OCI-LY1 (cell line): ENCODE measurements around the gene ZFYVE9.

Experiments
- H2AFZ ChIP-seq: fragments of 200-600 bp; sonication (generic), shearing (Covaris generic); 2 replicates; pipeline ENCODE4 v1.6.0; 2014; ENCODE audit warnings: antibody characterized with exemption, mild to moderate bottlenecking, low read length
- H3F3A ChIP-seq: fragments of 200-600 bp; sonication (generic), shearing (Covaris generic); 2 replicates; pipeline ENCODE4 v1.6.0; 2014; ENCODE audit warnings: mild to moderate bottlenecking, antibody characterized with exemption, low read length, moderate library complexity; ENCODE audit not compliant: insufficient read depth
- H3K27ac ChIP-seq: fragments of 200-600 bp; sonication (generic); 2 replicates; pipeline ENCODE4 v1.5.1; 2014; ENCODE audit warnings: low read length, mixed run types, mild to moderate bottlenecking, low read depth; ENCODE audit not compliant: poor library complexity, severe bottlenecking
- H3K27me3 ChIP-seq: fragments of 200-600 bp; sonication (generic); 2 replicates; pipeline ENCODE4 v1.6.0; 2014; ENCODE audit warnings: antibody characterized with exemption, mild to moderate bottlenecking, low read length, moderate library complexity; ENCODE audit not compliant: insufficient read depth
- H3K36me3 ChIP-seq: fragments of 200-600 bp; sonication (generic); 2 replicates; pipeline ENCODE4 v1.6.1; 2014; ENCODE audit warnings: mild to moderate bottlenecking, antibody characterized with exemption, low read length, moderate library complexity, mixed read lengths; ENCODE audit not compliant: insufficient read depth
- H3K4me1 ChIP-seq: fragments of 200-600 bp; sonication (generic); 2 replicates; pipeline ENCODE4 v1.5.1; 2014; ENCODE audit warnings: mild to moderate bottlenecking, low read length, moderate library complexity; ENCODE audit not compliant: insufficient read depth, severe bottlenecking
- H3K4me2 ChIP-seq: fragments of 200-600 bp; sonication (generic), shearing (Covaris generic); 2 replicates; pipeline ENCODE4 v1.6.1; 2014; ENCODE audit warnings: low read length
- H3K4me3 ChIP-seq: fragments of 200-600 bp; sonication (generic); 2 replicates; pipeline ENCODE4 v1.5.1; 2014; ENCODE audit warnings: low read length, low read depth, mild to moderate bottlenecking, mixed read lengths; ENCODE audit not compliant: poor library complexity, severe bottlenecking
- H3K79me2 ChIP-seq: fragments of 200-600 bp; shearing (Covaris generic); 2 replicates; pipeline ENCODE4 v1.6.1; 2016; ENCODE audit warnings: mixed run types, low read length, mixed read lengths; ENCODE audit not compliant: insufficient read depth
- H3K9ac ChIP-seq: fragments of 200-600 bp; sonication (generic), shearing (Covaris generic); 2 replicates; pipeline ENCODE4 v1.6.1; 2014; ENCODE audit warnings: mild to moderate bottlenecking, low read length, mixed read lengths
- H3K9me2 ChIP-seq: fragments of 200-600 bp; sonication (generic), shearing (Covaris generic); 2 replicates; pipeline ENCODE4 v1.6.1; 2014; ENCODE audit warnings: low read depth, mild to moderate bottlenecking, low read length, mixed read lengths
- H3K9me3 ChIP-seq: fragments of 200-600 bp; shearing (Covaris generic); 2 replicates; pipeline ENCODE4 v1.6.1; 2014; ENCODE audit warnings: low read length, mixed read lengths
- H4K20me1 ChIP-seq: fragments of 200-600 bp; sonication (generic), shearing (Covaris generic); 2 replicates; pipeline ENCODE4 v1.6.0; 2016; ENCODE audit warnings: mild to moderate bottlenecking, low read length; ENCODE audit not compliant: insufficient read depth
- CTCF ChIP-seq: fragments of 200-600 bp; sonication (generic), shearing (Covaris generic); IDR thresholded peaks from 2 replicates; pipeline ENCODE4 v1.5.1; 2017; ENCODE audit warnings: mild to moderate bottlenecking, antibody characterized with exemption, low read length, moderate library complexity, mixed read lengths
- EZH2 ChIP-seq: fragments of 200-600 bp; sonication (generic), shearing (Covaris generic); IDR thresholded peaks from 2 replicates; pipeline ENCODE4 v1.8.0; 2017; ENCODE audit warnings: borderline replicate concordance, mixed run types, mild to moderate bottlenecking, antibody characterized with exemption, low read length, moderate library complexity, mixed read lengths

ZFYVE9 gene

GRCh38 chr1:52346653-52347052, 204.8 kb downstream of the ZFYVE9 start:
- no peaks in the 10 kb centered on the region for H4K20me1 ChIP-seq
- H3K4me1 ChIP-seq = no peaks in the 10 kb centered on the region
- no peak overlapping the region for H3K4me3 ChIP-seq
- H3K9me2 ChIP-seq = no peaks in the 10 kb centered on the region
- H3F3A ChIP-seq = 0 out of 2 replicates have a peak, but pooled peaks cover 4% of the 10 kb centered on the region
- no peak overlapping the region for H3K9ac ChIP-seq
- no peaks in the 10 kb centered on the region for H3K9me3 ChIP-seq
- no peak overlapping the region for H3K27ac ChIP-seq
- H3K36me3 ChIP-seq = peaks cover 8% of the 10 kb centered on the region
- no peaks in the 10 kb centered on the region for H3K79me2 ChIP-seq
- H3K4me2 ChIP-seq = no peak overlapping the region
- TF ChIP-seq EZH2 (no peak), CTCF (no peak)
- H3K27me3 ChIP-seq = no peaks in the 10 kb centered on the region
- no peak overlapping the region for H2AFZ ChIP-seq

- Histone ChIP-seq H3K4me2 (no peak overlapping the region), H3K9me2 (no peaks in the 10 kb centered on the region), H2AFZ (no peak overlapping the region), H3K27ac (no peak overlapping the region), H3K4me3 (no peak overlapping the region), H3K9me3 (no peaks in the 10 kb centered on the region), H4K20me1 (no peaks in the 10 kb centered on the region), H3K36me3 (peaks cover 28% of the 10 kb centered on the region), H3K9ac (no peak overlapping the region), H3K4me1 (no peaks in the 10 kb centered on the region), H3K79me2 (no peaks in the 10 kb centered on the region), H3K27me3 (no peaks in the 10 kb centered on the region), H3F3A (0 out of 2 replicates have a peak, but pooled peaks cover 4% of the 10 kb centered on the region)
- peak; percentile 14; the same call in 1 of the 2 replicates for TF ChIP-seq CTCF
- TF ChIP-seq EZH2 = no peak
Measured at GRCh38 chr1:52348704-52349300, 206.9 kb downstream of the ZFYVE9 start.

- Histone ChIP-seq H3K79me2 (no peaks in the 10 kb centered on the region), H3K4me2 (no peak overlapping the region), H3K36me3 (peaks cover 67% of the 10 kb centered on the region), H3K9me2 (no peaks in the 10 kb centered on the region), H3F3A (0 out of 2 replicates have a peak, but pooled peaks cover 4% of the 10 kb centered on the region), H3K4me1 (no peaks in the 10 kb centered on the region), H3K27me3 (no peaks in the 10 kb centered on the region), H3K9me3 (no peaks in the 10 kb centered on the region), H2AFZ (no peak overlapping the region), H3K4me3 (no peak overlapping the region), H3K27ac (no peak overlapping the region), H3K9ac (no peak overlapping the region), H4K20me1 (no peaks in the 10 kb centered on the region)
- no peak for TF ChIP-seq EZH2
- TF ChIP-seq CTCF = no peak
Measured at GRCh38 chr1:52352690-52353089, 210.8 kb downstream of the ZFYVE9 start.
